Tibial nerve (tissue), 3 donors: ENCODE data around the gene KLK8.

ENCODE experiments used
- POLR2A ChIP-seq, 2 donors: fragments of 450-650 bp; IDR thresholded peaks; one replicate each; pipeline ENCODE4 v1.6.1; 2017; ENCODE audit warnings: antibody characterized with exemption in 2 of 2, mild to moderate bottlenecking in 2 of 2, moderate library complexity in 2 of 2
- TF ChIP-seq, protein P1 (sequence below), 5 experiments: fragments of 200-600 bp in 3 of 5; fragments of 450-650 bp in 2 of 5; sonication (generic) in 3 of 5; IDR thresholded peaks; one replicate each; pipeline ENCODE4 v1.5.1; 2016 to 2019; ENCODE audit warnings: antibody characterized with exemption in 5 of 5, mild to moderate bottlenecking in 3 of 5, moderate library complexity in 2 of 5

GRCh38 chr19:51006406-51006805, 5.0 kb upstream of the KLK8 start:
- TF ChIP-seq, protein P1, sequence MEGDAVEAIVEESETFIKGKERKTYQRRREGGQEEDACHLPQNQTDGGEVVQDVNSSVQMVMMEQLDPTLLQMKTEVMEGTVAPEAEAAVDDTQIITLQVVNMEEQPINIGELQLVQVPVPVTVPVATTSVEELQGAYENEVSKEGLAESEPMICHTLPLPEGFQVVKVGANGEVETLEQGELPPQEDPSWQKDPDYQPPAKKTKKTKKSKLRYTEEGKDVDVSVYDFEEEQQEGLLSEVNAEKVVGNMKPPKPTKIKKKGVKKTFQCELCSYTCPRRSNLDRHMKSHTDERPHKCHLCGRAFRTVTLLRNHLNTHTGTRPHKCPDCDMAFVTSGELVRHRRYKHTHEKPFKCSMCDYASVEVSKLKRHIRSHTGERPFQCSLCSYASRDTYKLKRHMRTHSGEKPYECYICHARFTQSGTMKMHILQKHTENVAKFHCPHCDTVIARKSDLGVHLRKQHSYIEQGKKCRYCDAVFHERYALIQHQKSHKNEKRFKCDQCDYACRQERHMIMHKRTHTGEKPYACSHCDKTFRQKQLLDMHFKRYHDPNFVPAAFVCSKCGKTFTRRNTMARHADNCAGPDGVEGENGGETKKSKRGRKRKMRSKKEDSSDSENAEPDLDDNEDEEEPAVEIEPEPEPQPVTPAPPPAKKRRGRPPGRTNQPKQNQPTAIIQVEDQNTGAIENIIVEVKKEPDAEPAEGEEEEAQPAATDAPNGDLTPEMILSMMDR (IDR thresholded peaks at IDR 0.05), result no peak
- no peak for TF ChIP-seq POLR2A (IDR thresholded peaks at IDR 0.05)
